ENCODE results near the gene NCOR2. TPM values are rescaled to one million over a fixed set of nuclear protein-coding genes. Genes with fewer than 3 reads are reported as not detected.
"Not testable (repeated sequence)": the region's sequence is repeated elsewhere in the genome, so short reads cannot be mapped to it uniquely, and the experiment has no call there.

Gene NCOR2
- total RNA-seq, 1 experiment from 2014 or later: 17.0 TPM

DNA sequence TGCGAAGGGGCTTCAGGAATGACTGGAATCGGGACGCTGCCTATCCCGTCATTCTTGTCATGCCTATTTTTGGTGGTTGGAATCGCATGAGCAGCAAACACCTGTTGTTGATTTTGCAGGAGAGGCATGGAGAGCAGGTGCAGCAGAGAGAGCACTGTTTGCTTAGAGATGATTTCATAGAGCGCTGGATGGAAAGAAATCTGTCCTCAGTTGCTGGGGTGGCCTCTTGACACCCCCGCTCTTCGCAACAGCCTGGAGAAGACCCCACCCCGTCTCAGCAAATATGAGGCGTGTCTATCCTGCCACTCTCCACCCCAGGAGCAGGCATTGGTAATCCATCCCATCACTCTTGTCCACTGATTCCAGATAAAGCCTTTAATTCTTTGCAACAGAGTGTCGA lies 19.3 kb upstream of the NCOR2 start:
- DNase-seq: no peak
- no peaks in the 10 kb centered on the region for H3K36me3 ChIP-seq
- no peak overlapping the region for H3K4me3 ChIP-seq

DNA sequence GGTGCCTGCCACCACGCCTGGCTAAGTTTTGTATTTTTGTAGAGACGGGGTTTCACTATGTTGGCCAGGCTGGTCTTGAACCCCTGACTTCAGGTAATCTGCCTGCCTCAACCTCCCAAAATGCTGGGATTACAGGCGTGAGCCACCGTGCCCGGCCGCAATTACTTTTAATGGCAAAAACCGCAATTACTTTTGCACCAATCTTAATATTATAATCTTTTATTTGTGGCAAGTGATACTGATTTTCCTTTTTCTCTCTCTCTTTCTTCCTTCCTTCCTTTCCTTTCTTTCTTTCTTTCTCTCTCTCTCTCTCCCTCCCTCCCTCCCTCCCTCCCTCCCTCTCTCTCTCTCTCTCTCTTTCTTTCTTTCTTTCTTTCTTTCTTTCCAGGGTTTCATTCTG lies 17.1 kb upstream of the NCOR2 start:
- not testable (repeated sequence) for H3K36me3 ChIP-seq, DNase-seq, H3K4me3 ChIP-seq

More for the DNA sequence above, 19.3 kb upstream of the NCOR2 start:
- H3K27me3 ChIP-seq: no peaks in the 10 kb centered on the region
- no peaks in the 10 kb centered on the region for H3K9me3 ChIP-seq

DNA sequence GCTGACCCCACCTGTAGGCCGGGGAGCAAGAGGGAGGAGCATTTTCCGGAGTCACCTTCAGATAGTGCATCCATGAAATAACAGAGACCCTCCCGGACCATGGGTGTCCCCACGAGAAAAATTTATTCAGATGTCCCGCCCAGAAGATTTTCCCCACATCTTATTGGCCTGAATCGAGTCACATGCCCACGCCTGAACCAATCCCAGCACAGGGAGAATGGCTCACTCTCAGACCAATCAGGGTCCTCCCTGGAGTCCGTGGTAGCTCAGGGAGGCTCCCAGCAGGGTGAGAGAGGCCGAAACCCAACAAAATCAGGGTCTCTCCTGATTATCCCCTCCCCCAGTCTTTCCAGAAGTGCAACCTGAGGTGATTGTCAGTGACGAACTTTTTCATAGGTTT lies 16.4 kb upstream of the NCOR2 start:
- no peaks in the 10 kb centered on the region for H3K27me3 ChIP-seq
- no peaks in the 10 kb centered on the region for H3K36me3 ChIP-seq
- H3K4me3 ChIP-seq: no peak overlapping the region
- no peak for DNase-seq
- no peaks in the 10 kb centered on the region for H3K9me3 ChIP-seq

More for the DNA sequence above, 17.1 kb upstream of the NCOR2 start:
- H3K9me3 ChIP-seq, H3K27me3 ChIP-seq: not testable (repeated sequence)

DNA sequence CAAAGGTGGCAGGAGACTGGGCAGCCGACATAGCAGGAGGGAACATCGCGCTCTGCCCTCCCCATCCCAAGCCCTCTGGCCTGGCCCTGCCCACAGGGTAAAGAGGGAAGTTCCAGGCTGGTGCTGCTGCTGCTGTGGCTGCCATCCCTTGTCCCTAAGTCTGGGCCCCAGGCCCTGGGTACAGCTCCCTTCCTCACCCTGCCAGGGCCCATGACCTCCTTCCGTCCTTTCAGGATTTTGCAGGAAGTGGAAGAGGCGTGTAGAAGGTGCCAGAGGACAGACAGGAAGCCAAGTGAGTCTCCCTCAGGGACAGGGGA lies 14.7 kb upstream of the NCOR2 start:
- no peaks in the 10 kb centered on the region for H3K27me3 ChIP-seq
- no peaks in the 10 kb centered on the region for H3K9me3 ChIP-seq
- no peak overlapping the region for H3K4me3 ChIP-seq
- no peaks in the 10 kb centered on the region for H3K36me3 ChIP-seq
- DNase-seq: no peak

DNA sequence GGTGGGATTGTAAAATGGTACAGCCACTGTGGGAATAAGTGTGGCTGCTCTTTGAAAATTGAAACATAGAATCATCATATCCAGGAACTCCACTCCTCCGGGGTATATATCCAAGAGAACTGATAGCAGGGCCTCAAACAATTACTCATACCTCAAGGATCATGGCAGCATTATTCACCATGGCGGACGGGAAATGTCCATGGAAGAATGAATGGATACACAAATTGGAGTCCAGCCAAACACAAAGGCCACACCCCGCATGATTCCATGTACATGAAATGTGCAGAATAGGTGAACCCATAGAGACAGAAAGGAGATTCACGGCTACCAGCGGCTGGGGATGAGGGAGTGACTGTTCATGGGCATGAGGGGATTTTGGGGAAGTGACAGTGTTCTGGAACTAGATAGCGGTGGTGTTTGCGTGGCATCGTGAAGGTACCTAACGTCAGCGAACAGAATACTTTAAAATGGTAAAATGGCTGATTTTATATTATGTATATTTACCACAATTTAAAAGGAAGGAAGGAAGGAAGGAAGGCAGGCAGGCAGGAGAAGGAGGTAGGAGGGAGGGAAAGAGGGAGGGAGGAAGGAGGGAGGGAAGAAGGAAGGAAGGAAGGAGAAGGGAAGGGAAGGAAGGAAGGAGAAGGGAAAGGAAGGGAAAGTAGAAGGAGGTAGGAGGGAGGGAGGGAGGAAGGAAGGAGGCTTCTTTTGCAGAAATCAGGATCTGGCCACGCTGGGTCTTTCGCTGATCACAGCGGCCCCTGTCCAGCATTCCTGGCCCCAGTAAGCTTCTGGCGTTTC lies 14.1 kb upstream of the NCOR2 start:
- no peak overlapping the region for H3K4me3 ChIP-seq
- no peaks in the 10 kb centered on the region for H3K27me3 ChIP-seq
- H3K9me3 ChIP-seq: no peaks in the 10 kb centered on the region
- H3K36me3 ChIP-seq: no peaks in the 10 kb centered on the region
- no peak for DNase-seq

DNA sequence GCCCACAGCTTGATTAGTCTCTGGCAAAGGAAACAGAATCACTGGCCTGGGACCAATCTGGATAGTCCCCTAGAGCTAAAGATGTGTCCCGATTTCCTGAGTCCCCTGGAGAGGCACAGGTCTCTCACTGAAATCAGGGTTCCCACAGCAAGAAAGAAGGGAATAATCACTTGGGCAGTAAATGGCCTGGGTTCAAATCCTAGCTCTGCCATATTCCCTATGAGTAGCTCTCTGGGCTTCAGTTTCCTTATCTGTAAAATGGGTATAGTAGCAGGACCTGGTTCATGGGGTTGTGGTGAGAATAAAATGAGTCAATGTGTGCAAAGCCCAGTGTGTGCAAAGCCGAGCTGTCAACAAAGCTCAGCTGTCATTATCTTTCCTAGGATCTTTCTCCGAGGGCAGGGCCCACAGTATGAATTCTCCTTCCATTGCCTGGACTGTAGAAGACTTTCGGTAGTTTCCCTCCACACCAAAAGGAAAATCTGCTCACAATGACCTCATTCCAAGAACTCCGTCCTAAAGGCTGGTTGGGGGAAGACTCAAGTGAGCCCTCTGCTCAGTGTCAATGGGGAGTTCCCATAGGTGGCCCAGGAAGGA lies 12.6 kb upstream of the NCOR2 start:
- Histone ChIP-seq H3K4me3 (no peak overlapping the region), H3K27me3 (no peaks in the 10 kb centered on the region), H3K9me3 (no peaks in the 10 kb centered on the region), H3K36me3 (no peaks in the 10 kb centered on the region)
- no peak for DNase-seq

DNA sequence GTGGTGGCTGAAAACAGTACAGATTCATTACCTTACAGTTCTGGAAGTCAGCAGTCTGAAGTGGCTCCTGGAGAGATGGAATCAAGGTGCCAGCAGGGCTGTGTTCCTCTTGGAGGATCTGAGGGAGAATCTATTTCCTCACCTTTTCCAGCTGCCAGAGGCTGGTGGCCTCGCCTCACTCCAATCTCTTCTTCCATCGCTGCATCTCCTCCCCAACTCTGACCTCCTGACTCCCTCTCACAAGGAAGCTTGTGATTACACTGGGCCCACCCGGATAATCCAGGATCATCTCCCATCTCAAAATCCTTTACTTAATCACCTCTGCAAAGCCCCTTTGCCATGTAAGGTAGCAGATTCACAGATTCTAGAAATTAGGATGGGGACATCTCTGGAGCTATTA lies 11.4 kb upstream of the NCOR2 start:
- no peaks in the 10 kb centered on the region for H3K36me3 ChIP-seq
- no peaks in the 10 kb centered on the region for H3K27me3 ChIP-seq
- no peak overlapping the region for H3K4me3 ChIP-seq
- no peaks in the 10 kb centered on the region for H3K9me3 ChIP-seq
- DNase-seq: no peak

DNA sequence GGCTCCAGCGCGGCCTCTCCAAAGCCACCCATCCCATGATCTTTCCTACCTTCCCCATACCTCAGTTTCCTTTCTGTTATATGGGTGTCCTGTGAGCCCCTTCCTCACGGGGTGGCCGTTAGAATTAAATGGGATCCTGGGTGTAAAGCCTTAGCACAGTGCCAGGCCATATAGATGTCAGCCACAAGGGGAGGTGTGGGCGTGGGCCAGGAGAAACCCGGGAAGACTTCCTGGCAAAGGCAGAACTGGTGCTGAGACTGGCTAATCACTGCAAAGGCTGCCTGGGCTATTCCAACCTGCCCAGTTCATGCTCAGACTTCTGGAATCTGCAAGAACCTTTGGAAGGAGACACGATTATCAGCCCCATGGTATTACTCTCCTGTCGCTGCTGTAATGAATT lies 11.0 kb upstream of the NCOR2 start:
- H3K36me3 ChIP-seq: no peaks in the 10 kb centered on the region
- DNase-seq: no peak
- H3K9me3 ChIP-seq: no peaks in the 10 kb centered on the region
- H3K27me3 ChIP-seq: no peaks in the 10 kb centered on the region
- no peak overlapping the region for H3K4me3 ChIP-seq

DNA sequence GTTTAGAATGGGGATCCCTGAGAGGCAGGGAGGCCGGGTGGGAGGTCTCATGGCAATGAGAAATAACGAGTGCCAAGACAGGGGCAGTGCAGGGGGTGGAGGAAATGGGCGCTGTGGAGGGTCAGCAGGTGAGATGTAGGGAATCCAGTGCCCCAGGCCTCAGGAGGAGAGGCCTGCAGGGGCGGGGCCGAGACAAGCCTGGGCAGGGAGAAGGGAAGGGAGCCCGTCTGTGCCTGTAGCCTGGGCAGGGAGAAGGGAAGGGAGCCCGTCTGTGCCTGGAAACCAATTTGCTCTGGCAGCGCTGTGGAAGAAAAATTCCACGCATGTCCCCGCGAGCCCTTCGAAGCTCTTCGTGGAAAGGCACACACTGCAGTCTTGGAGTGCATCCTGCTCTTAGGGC lies 10.6 kb upstream of the NCOR2 start:
- H3K9me3 ChIP-seq: no peaks in the 10 kb centered on the region
- DNase-seq: no peak
- no peaks in the 10 kb centered on the region for H3K27me3 ChIP-seq
- H3K36me3 ChIP-seq: no peaks in the 10 kb centered on the region
- H3K4me3 ChIP-seq: no peak overlapping the region

DNA sequence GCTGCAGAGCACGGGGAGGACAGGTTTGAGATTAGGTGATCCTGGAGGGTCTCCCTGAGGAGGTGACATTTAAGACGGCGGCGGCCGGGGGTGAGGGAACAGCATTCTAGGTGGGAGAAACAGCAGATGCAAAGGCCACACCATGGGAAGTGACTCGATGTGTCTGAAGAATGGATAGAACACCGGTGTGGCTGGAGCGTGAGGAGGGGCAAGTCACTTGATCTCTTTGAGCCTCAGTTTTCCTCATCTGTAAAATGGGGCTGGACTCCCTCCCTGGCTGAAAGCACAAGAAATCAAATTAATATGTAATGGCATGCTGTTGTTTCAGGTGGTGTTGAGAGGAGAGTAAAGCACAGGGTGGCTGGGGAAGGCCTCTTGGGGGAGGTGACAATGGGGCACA lies 10.0 kb upstream of the NCOR2 start:
- Histone ChIP-seq H3K27me3 (no peaks in the 10 kb centered on the region), H3K4me3 (no peak overlapping the region), H3K9me3 (no peaks in the 10 kb centered on the region), H3K36me3 (no peaks in the 10 kb centered on the region)
- no peak for DNase-seq

DNA sequence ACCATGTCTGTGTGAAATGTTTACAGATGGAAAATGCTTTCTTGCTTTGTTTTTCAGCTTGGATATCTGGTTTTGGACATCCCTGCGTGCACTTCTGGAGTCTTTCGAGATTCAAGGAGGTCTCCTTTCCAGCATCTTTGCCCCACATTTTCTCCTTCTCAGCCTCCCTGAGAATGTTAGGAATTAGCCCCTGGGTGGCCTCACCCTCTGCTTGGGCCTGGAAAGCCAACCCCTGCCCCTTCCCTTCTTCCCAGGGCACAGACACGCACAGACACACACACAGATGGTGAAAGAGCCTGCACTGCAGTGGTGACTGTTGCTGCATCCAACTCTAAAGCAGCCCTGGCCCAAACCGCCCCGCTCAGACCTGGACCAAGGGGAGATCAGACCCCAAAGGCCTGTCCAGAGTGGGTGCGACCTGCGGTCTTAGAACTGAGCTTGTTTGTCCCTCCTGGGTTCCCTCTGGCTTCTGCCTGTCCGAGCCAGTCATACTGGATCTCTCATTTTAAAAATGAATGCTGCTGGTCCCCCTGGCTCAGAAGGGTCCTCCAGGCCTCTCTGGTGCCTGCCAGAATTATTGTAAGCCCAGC lies 8.7 kb upstream of the NCOR2 start:
- no peak overlapping the region for H3K4me3 ChIP-seq
- H3K9me3 ChIP-seq: no peaks in the 10 kb centered on the region
- no peaks in the 10 kb centered on the region for H3K36me3 ChIP-seq
- no peak for DNase-seq
- no peaks in the 10 kb centered on the region for H3K27me3 ChIP-seq

DNA sequence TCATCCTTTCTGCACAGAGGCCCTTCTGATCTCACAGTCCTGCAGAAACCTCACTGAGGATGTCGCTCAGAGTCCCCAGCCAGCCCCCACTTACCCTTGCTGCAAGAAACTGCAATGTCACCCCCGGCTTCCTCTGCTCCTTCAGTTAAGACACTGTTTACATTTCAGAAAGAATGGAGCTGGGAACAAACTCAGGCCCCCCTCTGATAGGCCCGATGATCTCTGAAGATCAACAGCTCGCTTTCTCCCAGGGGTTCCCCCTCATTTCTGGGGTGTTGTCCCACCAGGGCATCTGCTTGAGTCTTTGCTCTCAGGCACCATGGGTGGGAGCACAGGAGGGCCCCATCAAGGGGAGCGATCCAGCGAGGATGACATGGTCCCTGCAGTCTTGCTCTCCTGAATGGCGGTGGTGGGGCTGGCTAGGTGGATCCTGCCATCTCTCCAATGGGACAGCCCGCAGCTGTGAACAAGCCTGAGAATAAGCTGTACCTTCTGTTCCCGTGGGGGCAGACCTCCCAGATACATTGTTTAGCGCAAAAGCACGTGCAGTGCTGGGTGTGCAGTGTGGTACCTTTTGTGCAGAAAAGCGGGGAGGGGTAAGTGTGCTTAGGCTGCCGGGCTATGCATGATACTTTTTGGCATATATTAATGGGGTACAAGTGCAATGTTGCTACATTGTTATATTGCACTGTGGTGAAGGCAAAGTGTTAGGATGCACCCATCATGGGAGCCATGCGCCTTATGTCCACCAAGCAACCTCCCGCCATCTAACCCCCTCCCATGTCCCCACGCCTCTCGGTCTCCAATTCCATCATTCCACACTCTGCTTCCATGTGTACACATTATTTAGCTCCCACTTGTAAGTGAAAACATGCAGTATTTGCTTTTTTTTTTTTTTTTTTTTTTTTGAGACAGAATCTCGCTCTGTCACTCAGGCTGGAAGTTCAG lies 6.7 kb upstream of the NCOR2 start:
- Histone ChIP-seq H3K9me3 (no peaks in the 10 kb centered on the region), H3K27me3 (no peaks in the 10 kb centered on the region), H3K36me3 (no peaks in the 10 kb centered on the region), H3K4me3 (no peak overlapping the region)
- no peak for DNase-seq

DNA sequence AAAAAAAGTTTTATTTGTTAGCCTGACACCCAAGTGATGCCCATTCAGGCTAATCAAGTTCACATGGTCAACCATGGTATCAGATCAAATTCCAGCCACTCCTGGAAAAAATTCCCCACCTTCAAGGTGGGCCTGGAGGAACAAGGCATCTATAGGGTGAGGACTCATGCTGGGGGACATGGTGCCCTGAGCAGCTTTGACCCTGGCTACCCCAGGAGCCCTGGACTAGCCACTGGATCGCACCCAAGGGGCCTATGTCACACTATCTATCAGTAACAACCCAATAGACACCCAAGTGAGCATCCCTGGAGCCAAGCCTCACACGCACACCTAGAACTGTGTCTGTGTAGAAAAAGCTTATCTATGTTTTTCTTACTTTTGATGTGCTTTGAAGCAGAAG lies 4.1 kb upstream of the NCOR2 start:
- no peak overlapping the region for H3K4me3 ChIP-seq
- no peaks in the 10 kb centered on the region for H3K9me3 ChIP-seq
- DNase-seq: no peak
- H3K27me3 ChIP-seq: no peaks in the 10 kb centered on the region
- H3K36me3 ChIP-seq: no peaks in the 10 kb centered on the region

DNA sequence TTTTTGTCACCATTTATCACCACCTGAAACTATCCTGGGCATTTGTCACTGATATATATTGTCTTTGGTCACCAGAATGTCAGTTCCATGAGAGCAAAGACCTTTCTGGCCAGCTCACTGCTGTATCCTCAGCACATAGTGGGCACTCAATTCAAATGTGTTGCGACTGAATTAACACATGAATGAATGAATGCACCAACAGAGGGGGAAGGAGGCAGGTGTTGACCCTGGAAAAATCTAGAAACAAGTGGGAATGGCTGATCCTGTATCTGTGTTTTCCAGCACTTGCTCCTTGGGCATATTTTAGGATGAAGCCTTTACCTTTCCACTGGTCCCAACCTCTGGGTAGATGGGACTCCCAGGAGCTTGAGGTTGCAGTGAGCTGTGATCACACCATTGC lies 3.4 kb upstream of the NCOR2 start:
- Histone ChIP-seq H3K27me3 (no peaks in the 10 kb centered on the region), H3K4me3 (no peak overlapping the region), H3K9me3 (no peaks in the 10 kb centered on the region), H3K36me3 (no peaks in the 10 kb centered on the region)
- DNase-seq: no peak

DNA sequence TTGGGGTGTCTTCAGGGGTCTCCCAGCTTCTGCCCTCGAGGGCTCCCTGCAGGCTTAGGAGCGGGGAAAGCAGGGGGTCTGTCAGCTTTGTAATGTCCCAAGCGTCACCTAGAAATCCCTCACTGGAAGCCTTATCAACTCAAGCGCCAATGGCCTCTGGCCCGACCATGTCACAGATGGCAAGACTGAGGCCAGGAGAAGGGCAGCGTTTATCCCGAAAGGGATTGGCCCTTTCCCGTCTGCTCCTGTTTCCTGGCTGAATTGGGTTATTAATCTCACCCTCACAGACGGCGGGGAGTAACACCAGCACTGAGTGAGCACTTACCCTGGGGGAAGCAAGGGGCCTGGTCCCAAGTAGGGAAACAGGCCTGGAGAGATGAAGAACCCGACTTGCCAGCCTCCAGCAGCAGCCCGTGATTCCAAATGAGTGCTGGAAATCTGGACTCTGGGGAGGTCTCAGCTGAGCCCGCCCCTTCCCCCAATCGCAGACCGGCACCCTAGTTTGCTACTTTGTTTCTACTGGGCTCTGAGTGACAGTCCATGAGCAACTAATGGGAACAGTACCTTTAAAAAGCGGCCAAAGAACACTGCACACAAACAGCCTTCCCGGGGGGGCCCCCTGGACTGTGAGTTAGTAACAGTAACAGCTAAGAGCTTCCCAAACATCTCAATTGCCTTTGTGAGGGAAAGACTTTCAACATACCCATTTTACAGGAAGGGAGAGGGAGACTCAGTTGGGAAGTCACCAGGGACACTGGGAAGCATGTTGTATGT lies 2.1 kb upstream of the NCOR2 start:
- Histone ChIP-seq H3K9me3 (no peaks in the 10 kb centered on the region), H3K36me3 (no peaks in the 10 kb centered on the region), H3K27me3 (no peaks in the 10 kb centered on the region), H3K4me3 (no peak overlapping the region)
- DNase-seq: no peak

Data from MG63 (cell line).